Fibroblast of skin of abdomen (primary cell): ENCODE data around the gene NCCRP1.
"Not testable (repeated sequence)": the region's sequence is repeated elsewhere in the genome, so short reads cannot be mapped to it uniquely, and the experiment has no call there.

Experiments
- DNase-seq: peaks from one replicate; pipeline ENCODE4 v3.0.0-alpha.2; 2013

NCCRP1 gene

GRCh38 chr19:39209196-39209595 is 12.4 kb downstream of the NCCRP1 start:
- no peak for DNase-seq

GRCh38 chr19:39211731-39212374 is 15.1 kb downstream of the NCCRP1 start:
- DNase-seq: no peak

- DNase-seq: no peak
Measured at GRCh38 chr19:39212375-39212742, 15.6 kb downstream of the NCCRP1 start.

- DNase-seq: not testable (repeated sequence)
Measured at GRCh38 chr19:39215323-39215722, 18.6 kb downstream of the NCCRP1 start.

GRCh38 chr19:39217094-39217493 is 20.3 kb downstream of the NCCRP1 start:
- no peak for DNase-seq

- no peak for DNase-seq
Measured at GRCh38 chr19:39218230-39219007, 21.7 kb downstream of the NCCRP1 start.

GRCh38 chr19:39219108-39219507 is 22.3 kb downstream of the NCCRP1 start:
- not testable (repeated sequence) for DNase-seq

- DNase-seq: peak; percentile 13
Measured at GRCh38 chr19:39223703-39224279, 27.0 kb downstream of the NCCRP1 start.

GRCh38 chr19:39224910-39225309 is 28.1 kb downstream of the NCCRP1 start:
- no peak for DNase-seq

GRCh38 chr19:39230096-39230764 is 33.5 kb downstream of the NCCRP1 start:
- DNase-seq: no peak

GRCh38 chr19:39232708-39233107 is 35.9 kb downstream of the NCCRP1 start:
- DNase-seq: no peak

- no peak for DNase-seq
Measured at GRCh38 chr19:39236527-39236926, 39.8 kb downstream of the NCCRP1 start.

GRCh38 chr19:39237200-39238184 is 40.7 kb downstream of the NCCRP1 start:
- no peak for DNase-seq

GRCh38 chr19:39238209-39238608 is 41.4 kb downstream of the NCCRP1 start:
- no peak for DNase-seq

GRCh38 chr19:39238944-39239343 is 42.2 kb downstream of the NCCRP1 start:
- DNase-seq: no peak

- no peak for DNase-seq
Measured at GRCh38 chr19:39240421-39240820, 43.7 kb downstream of the NCCRP1 start.

- DNase-seq: not testable (repeated sequence)
Measured at GRCh38 chr19:39243741-39244140, 47.0 kb downstream of the NCCRP1 start.

- not testable (repeated sequence) for DNase-seq
Measured at GRCh38 chr19:39244410-39245100, 47.8 kb downstream of the NCCRP1 start, which contains the start of gene IFNL3. TSS of gene IFNL3 (minus strand) at chr19:39245006. CDS start at chr19:39244967, 39 bp downstream.

GRCh38 chr19:39245166-39245565 is 48.4 kb downstream of the NCCRP1 start:
- not testable (repeated sequence) for DNase-seq

GRCh38 chr19:39246951-39247669 is 50.3 kb downstream of the NCCRP1 start:
- peak; percentile 13 for DNase-seq
